Measurements from ENCODE around the gene CBL.

CBL gene

GRCh38 chr11:119282495-119282894 is 76.4 kb downstream of the CBL start:
- H3K4me1 Mint-ChIP-seq: peaks cover 9% of the 10 kb centered on the region
- no peak overlapping the region for H3K4me3 Mint-ChIP-seq

DNA sequence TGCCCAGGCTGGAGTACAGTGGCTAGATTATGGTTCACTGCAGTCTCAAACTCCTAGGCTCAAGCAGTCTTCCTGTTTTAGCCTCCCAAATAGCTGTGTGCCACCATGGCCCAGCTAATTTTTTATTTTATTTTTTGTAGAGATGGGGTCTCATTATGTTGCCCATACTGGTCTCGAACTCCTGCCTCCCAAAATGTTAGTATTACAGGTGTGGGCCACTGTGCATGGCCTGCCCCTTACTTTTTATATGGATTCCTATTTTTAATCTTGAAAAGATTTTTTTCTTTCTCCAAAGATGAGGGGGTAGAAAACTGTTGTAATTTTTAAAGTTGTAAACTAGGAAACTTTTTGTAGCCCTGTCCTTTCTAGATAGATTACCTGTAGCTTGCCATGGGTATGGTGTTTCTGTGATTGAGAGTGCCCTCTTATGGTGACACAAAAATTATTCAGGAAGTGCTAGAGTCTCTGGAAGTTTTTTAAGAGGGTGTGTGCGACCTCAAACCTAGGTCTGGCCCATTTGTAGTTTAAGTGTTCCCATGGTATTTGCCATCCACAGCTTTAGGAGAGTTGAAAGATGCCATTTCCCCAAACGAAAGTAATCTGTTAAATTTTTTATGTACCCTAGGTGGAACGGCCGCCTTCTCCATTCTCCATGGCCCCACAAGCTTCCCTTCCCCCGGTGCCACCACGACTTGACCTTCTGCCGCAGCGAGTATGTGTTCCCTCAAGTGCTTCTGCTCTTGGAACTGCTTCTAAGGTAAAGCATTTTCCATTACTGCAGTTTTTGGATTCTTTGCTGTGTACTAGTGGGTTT is 78.4 kb downstream of the CBL start:
- Mint-ChIP-seq H3K9me3 (no peaks in the 10 kb centered on the region), H3K4me1 (peaks cover 9% of the 10 kb centered on the region), H3K36me3 (ENCODE audit: low read depth) (peaks cover 63% of the 10 kb centered on the region), H3K4me3 (no peak overlapping the region), H3K27ac (no peak overlapping the region), H3K27me3 (ENCODE audit: low read depth) (no peaks in the 10 kb centered on the region)
- peak; percentile 40 to 50 (median 41) for TF ChIP-seq CTCF (IDR thresholded peaks at IDR 0.05; ENCODE audit: unreplicated experiment in 3 of 3)

More at GRCh38 chr11:119282495-119282894, 76.4 kb downstream of the CBL start:
- Mint-ChIP-seq H3K36me3 (ENCODE audit: low read depth) (peaks cover 59% of the 10 kb centered on the region), H3K9me3 (no peaks in the 10 kb centered on the region), H3K27me3 (ENCODE audit: low read depth) (no peaks in the 10 kb centered on the region), H3K27ac (no peak overlapping the region)
- no peak for TF ChIP-seq CTCF (IDR thresholded peaks at IDR 0.05; ENCODE audit: unreplicated experiment in 3 of 3)

DNA sequence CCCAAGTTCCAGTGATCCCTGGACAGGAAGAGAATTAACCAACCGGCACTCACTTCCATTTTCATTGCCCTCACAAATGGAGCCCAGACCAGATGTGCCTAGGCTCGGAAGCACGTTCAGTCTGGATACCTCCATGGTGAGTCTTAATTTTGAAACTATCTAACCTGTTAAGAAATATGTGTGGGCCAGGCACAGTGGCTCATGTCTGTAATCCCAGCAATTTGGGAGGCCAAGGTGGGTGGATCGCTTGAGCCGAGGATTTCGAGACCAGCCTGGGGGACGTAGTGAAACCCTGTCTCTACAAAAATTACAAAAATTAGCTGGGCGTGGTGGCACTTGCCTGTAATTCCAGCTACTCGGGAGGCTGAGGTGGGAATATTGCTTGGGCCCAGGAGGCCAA is 79.3 kb downstream of the CBL start:
- Mint-ChIP-seq H3K36me3 (ENCODE audit: low read depth) (peaks cover 59% of the 10 kb centered on the region), H3K4me3 (no peak overlapping the region), H3K27ac (no peak overlapping the region), H3K9me3 (no peaks in the 10 kb centered on the region), H3K4me1 (peaks cover 8% of the 10 kb centered on the region), H3K27me3 (ENCODE audit: low read depth) (no peaks in the 10 kb centered on the region)
- TF ChIP-seq CTCF (IDR thresholded peaks at IDR 0.05; ENCODE audit: unreplicated experiment in 3 of 3): no peak

GRCh38 chr11:119288219-119288618 is 82.1 kb downstream of the CBL start:
- Mint-ChIP-seq H3K4me1 (no peaks in the 10 kb centered on the region), H3K4me3 (no peak overlapping the region), H3K9me3 (peaks cover 6% of the 10 kb centered on the region), H3K27me3 (ENCODE audit: low read depth) (no peaks in the 10 kb centered on the region), H3K27ac (no peak overlapping the region), H3K36me3 (ENCODE audit: low read depth) (peaks cover 71% of the 10 kb centered on the region)
- TF ChIP-seq CTCF (IDR thresholded peaks at IDR 0.05; ENCODE audit: unreplicated experiment in 3 of 3): no peak

DNA sequence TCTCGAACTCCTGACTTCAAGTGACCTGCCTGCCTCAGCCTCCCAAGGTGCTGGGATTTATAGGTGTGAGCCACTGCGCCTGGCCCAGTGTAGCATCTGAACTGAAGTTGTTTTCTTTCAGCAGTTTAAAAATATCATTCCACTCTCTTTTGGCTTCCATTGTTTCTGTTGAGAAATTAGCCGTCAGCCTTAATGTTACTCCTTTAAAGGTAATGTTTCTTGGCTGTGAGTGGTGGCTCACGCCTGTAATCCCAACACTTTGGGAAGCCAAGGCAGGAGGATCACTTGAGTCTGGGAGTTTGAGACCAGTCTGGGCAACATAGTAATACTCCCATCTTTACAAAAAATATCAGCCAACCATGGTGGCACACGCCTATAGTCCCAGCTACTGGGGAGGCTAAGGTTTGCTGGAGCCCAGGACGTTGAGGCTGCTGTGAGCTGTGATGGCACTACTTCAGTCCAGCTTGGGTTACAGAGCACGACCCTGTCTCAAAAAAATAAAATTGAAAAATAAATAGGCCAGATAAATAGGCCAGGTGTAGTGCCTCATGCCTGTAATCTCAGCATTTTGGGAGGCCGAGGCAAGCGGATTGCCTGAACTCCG is 84.9 kb downstream of the CBL start:
- H3K4me3 Mint-ChIP-seq: no peak overlapping the region
- peaks cover 6% of the 10 kb centered on the region for H3K9me3 Mint-ChIP-seq
- peaks cover 59% of the 10 kb centered on the region for H3K36me3 Mint-ChIP-seq (ENCODE audit: low read depth)
- no peaks in the 10 kb centered on the region for H3K4me1 Mint-ChIP-seq
- H3K27ac Mint-ChIP-seq: no peak overlapping the region
- no peaks in the 10 kb centered on the region for H3K27me3 Mint-ChIP-seq (ENCODE audit: low read depth)
- no peak for TF ChIP-seq CTCF (IDR thresholded peaks at IDR 0.05; ENCODE audit: unreplicated experiment in 3 of 3)
